H1 (cell line): ENCODE results near the gene MED12L. TPM values are rescaled to one million over a fixed set of nuclear protein-coding genes. Genes with fewer than 3 reads are reported as not detected.
A peak's percentile ranks its signal among the peaks of the same experiment; 100 is the strongest.

ENCODE experiments used
- CTCF ChIA-PET: fragments of 300-600 bp; sonication (Branson Sonifier 250); formaldehyde crosslinking; loops from one replicate; lab custom pipeline; 2021; ENCODE audit not compliant: partially characterized antibody; lab: Charles Lee
- POLR2A ChIA-PET: fragments of 300-600 bp; sonication (Branson Sonifier 250); formaldehyde crosslinking; loops from one replicate; lab custom pipeline; 2021; ENCODE audit warnings: inconsistent platforms; ENCODE audit not compliant: partially characterized antibody; lab: Charles Lee
- DNase-seq, 2 experiments: peaks; one replicate each; pipeline versions ENCODE4 v3.0.0 to v3.0.0-alpha.2; 2010 to 2022; ENCODE audit warnings: low spot score in 2 of 2, low read depth in 1 of 2, mixed read lengths in 1 of 2
- FAIRE-seq: peaks from 2 replicates; lab custom pipeline; 2011; peaks lifted over from hg19 to GRCh38; lab: Jason Lieb, UNC
- H2AFZ ChIP-seq: 2 replicates; pipeline ENCODE4 v1.8.1; 2012; ENCODE audit warnings: low read length, inconsistent platforms
- H2AK5ac ChIP-seq: 2 replicates; pipeline ENCODE4 v1.6.1; 2013; ENCODE audit warnings: low read depth, low read length
- H2BK120ac ChIP-seq: replicated peaks from 2 replicates; pipeline ENCODE3; 2013; ENCODE audit warnings: low read depth, low read length, inconsistent platforms
- H2BK12ac ChIP-seq: 2 replicates; pipeline ENCODE4 v1.6.1; 2013; ENCODE audit warnings: low read depth, low read length
- H2BK15ac ChIP-seq: 2 replicates; pipeline ENCODE4 v1.6.1; 2013; ENCODE audit warnings: low read length
- H2BK20ac ChIP-seq: 2 replicates; pipeline ENCODE4 v1.6.1; 2013; ENCODE audit warnings: low read length
- H2BK5ac ChIP-seq: 2 replicates; pipeline ENCODE4 v1.6.1; 2013; ENCODE audit warnings: low read depth, low read length
- H3K14ac ChIP-seq: 2 replicates; pipeline ENCODE4 v1.6.1; 2013; ENCODE audit warnings: inconsistent platforms; ENCODE audit not compliant: insufficient read length
- H3K18ac ChIP-seq: 2 replicates; pipeline ENCODE4 v1.6.1; 2013; ENCODE audit warnings: low read length; ENCODE audit errors: extremely low read depth
- H3K23ac ChIP-seq: 2 replicates; pipeline ENCODE4 v1.6.1; 2013; ENCODE audit warnings: inconsistent platforms; ENCODE audit not compliant: insufficient read length
- H3K23me2 ChIP-seq: 2 replicates; pipeline ENCODE4 v1.6.1; 2013; ENCODE audit warnings: low read depth, low read length
- H3K27ac ChIP-seq: 2 replicates; pipeline ENCODE4 v1.6.1; 2011; ENCODE audit warnings: low read depth, low read length, inconsistent platforms
- H3K27me3 ChIP-seq, 4 experiments: replicated peaks in 1 of 4; 1 replicate in 1 of 4; 2 replicates in 3 of 4; pipeline versions ENCODE4 v1.6.1 to v1.8.1; 2011 to 2013; ENCODE audit warnings: low read length in 3 of 4, mild to moderate bottlenecking in 3 of 4, inconsistent platforms in 2 of 4, mixed read lengths in 2 of 4, moderate library complexity in 1 of 4; ENCODE audit not compliant: control insufficient read depth in 3 of 4, insufficient read depth in 3 of 4; ENCODE audit errors: extremely low read depth in 1 of 4
- H3K36me3 ChIP-seq, 4 experiments: 2 replicates each; pipeline versions ENCODE4 v1.6.1 to v1.8.1; 2011 to 2013; ENCODE audit warnings: mild to moderate bottlenecking in 4 of 4, low read length in 3 of 4, moderate library complexity in 2 of 4, control low read depth in 1 of 4, inconsistent platforms in 1 of 4; ENCODE audit not compliant: insufficient read depth in 4 of 4, control insufficient read depth in 2 of 4
- H3K4ac ChIP-seq: replicated peaks from 2 replicates; pipeline ENCODE3; 2013; ENCODE audit warnings: low read length, low read depth, mixed read lengths, inconsistent platforms; ENCODE audit not compliant: insufficient read length
- H3K4me1 ChIP-seq, 4 experiments: replicated peaks in 1 of 4; 1 replicate in 1 of 4; 2 replicates in 3 of 4; pipeline versions ENCODE4 v1.6.1 to v1.8.1; 2011 to 2013; ENCODE audit warnings: low read length in 3 of 4, inconsistent platforms in 2 of 4, mixed read lengths in 1 of 4; ENCODE audit not compliant: insufficient read depth in 4 of 4, control insufficient read depth in 3 of 4
- H3K4me2 ChIP-seq, 2 experiments: 2 replicates each; pipeline versions ENCODE4 v1.6.1 to v1.8.1; 2011 to 2013; ENCODE audit warnings: low read depth in 2 of 2, low read length in 2 of 2, control low read depth in 1 of 2, inconsistent platforms in 1 of 2, mild to moderate bottlenecking in 1 of 2; ENCODE audit not compliant: insufficient read depth in 1 of 2
- H3K4me3 ChIP-seq, 4 experiments: fragments of 200-600, 300-600 bp in 1 of 4; sonication (generic), shearing (Covaris generic), sonication (Bioruptor Twin) in 1 of 4; 2 replicates each; pipeline versions ENCODE4 v1.5.1 to v1.8.1; 2011 to 2016; ENCODE audit warnings: low read length in 4 of 4, low read depth in 3 of 4, control low read depth in 2 of 4, inconsistent platforms in 2 of 4, mild to moderate bottlenecking in 2 of 4, mixed read lengths in 1 of 4, moderate library complexity in 1 of 4; ENCODE audit not compliant: insufficient read depth in 2 of 4; ENCODE audit errors: extremely low read depth in 1 of 4
- H3K56ac ChIP-seq: replicated peaks from 2 replicates; pipeline ENCODE3; 2013; ENCODE audit warnings: low read depth, mild to moderate bottlenecking, mixed read lengths, low read length, inconsistent platforms; ENCODE audit not compliant: insufficient read length
- H3K79me1 ChIP-seq: 2 replicates; pipeline ENCODE4 v1.6.1; 2013; ENCODE audit warnings: low read depth, low read length, control low read depth
- H3K79me2 ChIP-seq, 2 experiments: 2 replicates each; pipeline versions ENCODE4 v1.6.1 to v1.8.1; 2012 to 2013; ENCODE audit warnings: low read length in 2 of 2, mild to moderate bottlenecking in 2 of 2, inconsistent platforms in 1 of 2; ENCODE audit not compliant: insufficient read depth in 2 of 2, control insufficient read depth in 1 of 2
- H3K9ac ChIP-seq, 4 experiments: replicated peaks in 1 of 4; 1 replicate in 1 of 4; 2 replicates in 3 of 4; pipeline versions ENCODE4 v1.6.1 to v1.8.1; 2011 to 2013; ENCODE audit warnings: low read depth in 3 of 4, low read length in 3 of 4, control low read depth in 2 of 4, mild to moderate bottlenecking in 2 of 4, moderate library complexity in 2 of 4, inconsistent platforms in 1 of 4; ENCODE audit errors: extremely low read depth in 1 of 4
- H3K9me3 ChIP-seq, 2 experiments: 2 replicates each; pipeline versions ENCODE4 v1.6.1 to v1.8.1; 2012 to 2013; ENCODE audit warnings: mild to moderate bottlenecking in 2 of 2, moderate library complexity in 2 of 2, control low read depth in 1 of 2, inconsistent platforms in 1 of 2, low read depth in 1 of 2, low read length in 1 of 2, mixed read lengths in 1 of 2; ENCODE audit not compliant: insufficient read depth in 2 of 2
- H4K20me1 ChIP-seq, 2 experiments: replicated peaks in 1 of 2; 2 replicates each; pipeline versions ENCODE3 to v1.8.1; 2011 to 2013; ENCODE audit warnings: inconsistent platforms in 2 of 2, low read length in 2 of 2, mild to moderate bottlenecking in 1 of 2; ENCODE audit not compliant: insufficient read depth in 2 of 2, control insufficient read depth in 1 of 2
- H4K5ac ChIP-seq: 2 replicates; pipeline ENCODE4 v1.6.1; 2013; ENCODE audit warnings: low read length, low read depth, mixed read lengths, inconsistent platforms; ENCODE audit not compliant: insufficient read length
- H4K8ac ChIP-seq: 2 replicates; pipeline ENCODE4 v1.8.0; 2013; ENCODE audit warnings: mild to moderate bottlenecking, moderate library complexity, low read length, inconsistent platforms; ENCODE audit not compliant: insufficient read depth; ENCODE audit errors: extremely low read depth
- H4K91ac ChIP-seq: replicated peaks from 2 replicates; pipeline ENCODE3; 2013; ENCODE audit warnings: low read length, mixed read lengths, inconsistent platforms; ENCODE audit not compliant: insufficient read length
- SP1 ChIP-seq: IDR thresholded peaks from 2 replicates; pipeline ENCODE4 v1.6.1; 2011; ENCODE audit warnings: low read depth, low read length
- WGBS, 2 experiments: shearing (Covaris generic) in 1 of 2; methylation state at CpG; one replicate each; pipeline versions ENCODE4 v1.1.6 to v1.1.7; 2013 to 2015; ENCODE audit warnings: low lambda C conversion rate in 2 of 2, mixed read lengths in 2 of 2, inconsistent platforms in 1 of 2, low coverage in 1 of 2, missing lambda C conversion rate in 1 of 2; ENCODE audit not compliant: insufficient replicate concordance in 2 of 2, insufficient coverage in 1 of 2, insufficient read length in 1 of 2; ENCODE audit errors: extremely low coverage in 1 of 2, missing lambda C conversion rate in 1 of 2; 5-methylcytosine and 5-hydroxymethylcytosine counted together
- polyA plus RNA-seq, 7 experiments: library from polyadenylated mRNA; depleted of rRNA in 3 of 7; stranded (reverse) in 5 of 7; unstranded in 2 of 7; fragments of >200 nt in 5 of 7; fragments of 200-250 nt in 2 of 7; gene quantifications; 1 replicate in 5 of 7; 2 replicates in 1 of 7; 4 replicates in 1 of 7; pipeline versions ENCODE4 v1.2.1 to v1.2.3, GENCODE V29; 2011 to 2013; ENCODE audit warnings: missing spikeins in 2 of 7, mixed read lengths in 2 of 7
- total RNA-seq: library from RNA; stranded (reverse); fragmentation: NEBNext Ultra II Directional; extraction: Animal tissue kit (Norgen Biotek cat#: 25700); gene quantifications from 2 replicates; pipeline ENCODE4 v1.2.1, GENCODE V29; 2021

MED12L gene
- total and polyA plus RNA-seq, 2 of the 8 experiments (the other 6 are each of a cell fraction or from before 2014, with no cell fraction given) = 3.6 to 26.2 TPM

DNA sequence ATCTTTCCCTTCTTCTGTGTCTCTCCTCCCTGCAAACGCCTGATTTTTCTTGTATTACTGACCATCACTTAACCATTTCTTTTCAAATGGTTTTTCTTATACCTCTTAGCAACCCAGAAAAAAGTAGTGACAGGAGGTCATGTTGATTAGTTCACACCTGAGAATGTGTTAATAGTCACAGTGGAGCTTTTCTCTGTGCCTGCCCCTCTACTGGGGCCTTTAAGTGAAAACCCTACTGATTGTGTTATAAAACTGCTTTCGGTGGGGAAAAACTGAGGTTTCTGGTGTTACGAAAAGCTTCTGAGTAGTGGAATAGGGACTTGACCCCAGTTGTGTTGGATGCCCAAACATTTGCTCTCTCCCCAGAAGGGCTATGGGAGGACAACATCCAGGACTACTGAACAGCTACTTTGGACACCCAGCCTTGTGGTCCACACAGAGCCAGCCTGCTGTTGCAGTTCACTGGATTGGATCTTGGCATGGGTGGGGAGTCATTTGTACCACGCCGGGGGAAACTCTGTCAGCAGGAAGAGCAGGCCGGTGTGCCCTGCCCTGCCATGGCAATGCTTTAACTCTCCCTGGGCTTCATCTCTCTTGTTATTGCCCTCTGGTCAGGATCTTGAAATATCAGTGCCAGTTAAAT, 220.8 kb downstream of the MED12L start:
- no peak overlapping the region for H2BK120ac ChIP-seq
- no peak overlapping the region for H4K5ac ChIP-seq
- no peak overlapping the region for H2BK15ac ChIP-seq
- no peaks in the 10 kb centered on the region for H3K79me1 ChIP-seq
- H3K36me3 ChIP-seq = no peaks in the 10 kb centered on the region
- H3K4me3 ChIP-seq = no peak overlapping the region
- H4K20me1 ChIP-seq = peaks cover 0 to 2% of the 10 kb centered on the region in 2 experiments
- H2BK12ac ChIP-seq = peak overlapping the region; percentile 27; the same call in 1 of the 2 replicates
- no peak overlapping the region for H3K14ac ChIP-seq
- H3K4me2 ChIP-seq = no peak overlapping the region
- CTCF ChIA-PET = interaction anchor here (0.7 to 2.6 kb wide), 11 partner anchors 10 to 195 kb away, joined by 3 to 7 read pairs (median 3); partner anchors contain the start of gene GPR87
- H3K23ac ChIP-seq = no peak overlapping the region
- H2BK5ac ChIP-seq = no peak overlapping the region
- peak overlapping the region; percentile 64; the same call in 1 of the 2 replicates for H4K8ac ChIP-seq
- H3K56ac ChIP-seq = no peak overlapping the region
- POLR2A ChIA-PET = no interaction called here
- H3K4me1 ChIP-seq = peaks cover 7 to 28% (median 16%) of the 10 kb centered on the region in 4 experiments
- no peaks in the 10 kb centered on the region for H3K9me3 ChIP-seq
- H3K18ac ChIP-seq = no peak overlapping the region
- H2AFZ ChIP-seq = no peak overlapping the region
- no peak overlapping the region for H4K91ac ChIP-seq
- DNase-seq (no peak), FAIRE-seq (no peak)
- WGBS, 2 experiments = 88% methylated on average over 6 of the region's 6 CpGs; no CpG with 5 or more reads in 1 of the 2 experiments
- H2AK5ac ChIP-seq = no peak overlapping the region
- H3K23me2 ChIP-seq = no peaks in the 10 kb centered on the region
- 0 out of 7 replicates have a peak, but pooled peaks cover 0 to 3% (median 0%) of the 10 kb centered on the region in 4 experiments for H3K27me3 ChIP-seq
- H3K9ac ChIP-seq = no peak overlapping the region
- H3K27ac ChIP-seq = no peak overlapping the region
- H3K4ac ChIP-seq = no peak overlapping the region
- peak overlapping the region; percentile 24; the same call in 1 of the 2 replicates for H2BK20ac ChIP-seq
- H3K79me2 ChIP-seq = no peaks in the 10 kb centered on the region
- no peak for TF ChIP-seq SP1
